Lower leg skin (tissue), 3 donors: ENCODE results near the gene ZNF236.

ENCODE experiments used
- CTCF ChIP-seq, 3 donors: fragments of 450-650 bp; IDR thresholded peaks; one replicate each; pipeline ENCODE4 v1.5.1; 2016; ENCODE audit warnings: antibody characterized with exemption in 3 of 3, mild to moderate bottlenecking in 3 of 3, moderate library complexity in 2 of 3
- POLR2A ChIP-seq, 2 donors: fragments of 450-650 bp; IDR thresholded peaks; one replicate each; pipeline ENCODE4 v1.6.1; 2016 to 2017; ENCODE audit warnings: antibody characterized with exemption in 2 of 2, mild to moderate bottlenecking in 1 of 2, moderate library complexity in 1 of 2

GRCh38 chr18:76846217-76846616, 23.9 kb downstream of the ZNF236 start:
- TF ChIP-seq CTCF (IDR thresholded peaks at IDR 0.05) (no peak), POLR2A (IDR thresholded peaks at IDR 0.05) (no peak)
